CD4-positive, alpha-beta T cell treated with Interleukin-6 at 100 ng/mL for 8 hours (primary cell): ENCODE measurements around the gene NPDC1.

ENCODE experiments used
- DNase-seq: peaks from one replicate; pipeline ENCODE4 v3.0.0-alpha.2; 2020; ENCODE audit warnings: mixed read lengths, low spot score

NPDC1 gene

GRCh38 chr9:137055385-137056364, 9.7 kb upstream of the NPDC1 start:
- DNase-seq, result no peak

GRCh38 chr9:137054932-137055384, 9.0 kb upstream of the NPDC1 start:
- DNase-seq, result no peak

GRCh38 chr9:137053944-137054931, 8.3 kb upstream of the NPDC1 start, which contains the start of gene ENTPD2:
TSS of gene ENTPD2 (minus strand) at chr9:137054061. CDS start at chr9:137053997, 64 bp downstream.
- DNase-seq, result peak; percentile 31

GRCh38 chr9:137052998-137053943, 7.3 kb upstream of the NPDC1 start:
- no peak for DNase-seq

- no peak for DNase-seq
Observed at GRCh38 chr9:137052293-137052692, 6.3 kb upstream of the NPDC1 start.

GRCh38 chr9:137051145-137051724, 5.3 kb upstream of the NPDC1 start:
- DNase-seq, result no peak

GRCh38 chr9:137050570-137050969, 4.6 kb upstream of the NPDC1 start:
- DNase-seq, result no peak

GRCh38 chr9:137049544-137050449, 3.8 kb upstream of the NPDC1 start:
- peak; percentile 44 for DNase-seq

GRCh38 chr9:137048655-137049543, 2.9 kb upstream of the NPDC1 start:
- DNase-seq, result no peak

- no peak for DNase-seq
Observed at GRCh38 chr9:137045294-137046087, 486 bp downstream of the NPDC1 start.

- DNase-seq, result no peak
Observed at GRCh38 chr9:137044502-137045177, 1.3 kb downstream of the NPDC1 start.

GRCh38 chr9:137044037-137044436, 1.9 kb downstream of the NPDC1 start:
- no peak for DNase-seq

- no peak for DNase-seq
Observed at GRCh38 chr9:137042751-137043727, 2.9 kb downstream of the NPDC1 start.

- DNase-seq, result no peak
Observed at GRCh38 chr9:137041124-137041523, 4.9 kb downstream of the NPDC1 start.

GRCh38 chr9:137040568-137040967, 5.4 kb downstream of the NPDC1 start:
- DNase-seq, result no peak
